Naive thymus-derived CD4-positive, alpha-beta T cell (primary cell): ENCODE measurements around the gene DAPP1. TPM values are rescaled to one million over a fixed set of nuclear protein-coding genes. Genes with fewer than 3 reads are reported as not detected.

ENCODE experiments used
- ATAC-seq: fragments of 150-1000 bp; cut with Tn5 transposase; 2 replicates; pipeline ENCODE4 v1.10.0; 2021; ENCODE audit warnings: mild to moderate bottlenecking, moderate library complexity
- CTCF ChIA-PET: fragments of 350-600 bp; sonication (Branson Sonifier 250); formaldehyde crosslinking; loops from one replicate; lab custom pipeline; 2021; ENCODE audit warnings: antibody characterized with exemption; lab: Charles Lee
- POLR2A ChIA-PET: fragments of 350-600 bp; sonication (Branson Sonifier 250); formaldehyde crosslinking; loops from one replicate; lab custom pipeline; 2021; ENCODE audit warnings: antibody characterized with exemption, inconsistent platforms; lab: Charles Lee
- DNase-seq, 9 donors: peaks; one replicate each; pipeline versions ENCODE4 v3.0.0 to v3.0.0-alpha.2; 2020 to 2022; ENCODE audit warnings: mixed read lengths in 1 of 9
- H3K27ac ChIP-seq: one replicate; pipeline ENCODE4 v1.7.0; 2013; ENCODE audit warnings: mild to moderate bottlenecking, low read depth, low read length, moderate library complexity
- H3K27me3 ChIP-seq, 2 donors: one replicate each; pipeline ENCODE4 v1.7.0; 2013; ENCODE audit warnings: low read length in 2 of 2, mild to moderate bottlenecking in 2 of 2, moderate library complexity in 2 of 2; ENCODE audit not compliant: control insufficient read depth in 2 of 2, insufficient read depth in 2 of 2
- H3K36me3 ChIP-seq, 3 experiments: 1 replicate in 2 of 3; 2 replicates in 1 of 3; pipeline ENCODE4 v1.7.0; 2013; ENCODE audit warnings: low read length in 3 of 3, mild to moderate bottlenecking in 3 of 3, moderate library complexity in 1 of 3; ENCODE audit not compliant: insufficient read depth in 3 of 3, control insufficient read depth in 2 of 3
- H3K4me1 ChIP-seq, 2 donors: one replicate each; pipeline ENCODE4 v1.7.0; 2013; ENCODE audit warnings: low read length in 2 of 2, mild to moderate bottlenecking in 2 of 2, moderate library complexity in 1 of 2; ENCODE audit not compliant: control insufficient read depth in 2 of 2, insufficient read depth in 2 of 2
- H3K4me3 ChIP-seq: 2 replicates; pipeline ENCODE4 v1.7.0; 2013; ENCODE audit warnings: mild to moderate bottlenecking, low read length
- H3K9me3 ChIP-seq, 3 experiments: 1 replicate in 2 of 3; 2 replicates in 1 of 3; pipeline ENCODE4 v1.7.0; 2013; ENCODE audit warnings: low read length in 3 of 3; ENCODE audit not compliant: control insufficient read depth in 2 of 3
- H3K27ac Mint-ChIP-seq, 9 donors: one replicate each; pipeline ENCODE4 v1.8.0; 2020 to 2022; ENCODE audit warnings: mixed read lengths in 9 of 9, mild to moderate bottlenecking in 8 of 9, moderate library complexity in 5 of 9, inconsistent platforms in 2 of 9
- H3K27me3 Mint-ChIP-seq, 5 donors: one replicate each; pipeline ENCODE4 v1.8.0; 2021 to 2022; ENCODE audit warnings: mixed read lengths in 5 of 5, mild to moderate bottlenecking in 1 of 5
- H3K36me3 Mint-ChIP-seq, 5 donors: one replicate each; pipeline ENCODE4 v1.8.0; 2020 to 2022; ENCODE audit warnings: mixed read lengths in 5 of 5, mild to moderate bottlenecking in 3 of 5, inconsistent platforms in 1 of 5
- H3K4me1 Mint-ChIP-seq, 7 donors: one replicate each; pipeline ENCODE4 v1.8.0; 2020 to 2022; ENCODE audit warnings: mixed read lengths in 7 of 7, mild to moderate bottlenecking in 3 of 7, inconsistent platforms in 1 of 7
- H3K4me3 Mint-ChIP-seq, 10 donors: one replicate each; pipeline ENCODE4 v1.8.0; 2020 to 2022; ENCODE audit warnings: mild to moderate bottlenecking in 10 of 10, mixed read lengths in 10 of 10, moderate library complexity in 6 of 10, inconsistent platforms in 2 of 10
- H3K9me3 Mint-ChIP-seq, 11 donors: one replicate each; pipeline ENCODE4 v1.8.0; 2020 to 2022; ENCODE audit warnings: mixed read lengths in 11 of 11, mild to moderate bottlenecking in 4 of 11, inconsistent platforms in 1 of 11, moderate library complexity in 1 of 11
- intact Hi-C, 2 donors: fragments of 100-400 bp; cut with micrococcal nuclease; formaldehyde crosslinking; loops; one replicate each; pipeline ENCODE4 v1.15.1; 2023
- polyA plus RNA-seq, 2 donors: library from polyadenylated mRNA; unstranded; fragments of 300-500 nt; fragmentation: Illumina TruSeq; gene quantifications; one replicate each; pipeline ENCODE4 v1.2.3, GENCODE V29; 2021
- total RNA-seq, 6 experiments: library from RNA in 5 of 6; stranded (reverse) in 5 of 6; gene quantifications; 1 replicate in 5 of 6; 2 replicates in 1 of 6; pipeline ENCODE4 v1.2.3 and lab custom pipeline; 2021 to 2026

DAPP1 gene
- total and polyA plus RNA-seq, 7 experiments from 2014 or later, result 10.9 to 49.6 (median 20.7) TPM

GRCh38 chr4:99809326-99809725, 7.3 kb upstream of the DAPP1 start:
- H3K27me3 ChIP-seq, result no peaks in the 10 kb centered on the region
- intact Hi-C loops, result loop anchor here (5.0 to 10.0 kb wide), 3 partner anchors 347 to 405 kb away; no protein-coding TSS in a partner anchor
- Mint-ChIP-seq H3K9me3 (peaks cover 0 to 1% (median 0%) of the 10 kb centered on the region in 11 donors), H3K36me3 (no peaks in the 10 kb centered on the region), H3K4me1 (peaks cover 4 to 10% (median 6%) of the 10 kb centered on the region in 7 donors), H3K27me3 (peaks cover 0 to 9% (median 4%) of the 10 kb centered on the region in 5 donors), H3K27ac (no peak overlapping the region), H3K4me3 (no peak overlapping the region)
- no peak overlapping the region for H3K27ac ChIP-seq
- H3K36me3 ChIP-seq, result no peaks in the 10 kb centered on the region
- no peaks in the 10 kb centered on the region for H3K4me1 ChIP-seq
- no peaks in the 10 kb centered on the region for H3K9me3 ChIP-seq
- DNase-seq (no peak), ATAC-seq (no peak)
- POLR2A ChIA-PET, result interaction anchor here (1.8 to 2.5 kb wide), 2 partner anchors 137 to 246 kb away, joined by 10 read pairs; partner anchors contain the start of genes DNAJB14 and TRMT10A
- CTCF ChIA-PET, result interaction anchor here (0.5 to 3.0 kb wide), 12 partner anchors 8 to 755 kb away, joined by 3 to 27 read pairs (median 5); partner anchors contain the start of genes DAPP1 and TRMT10A
- no peak overlapping the region for H3K4me3 ChIP-seq

- Mint-ChIP-seq H3K9me3 (peaks cover 0 to 2% (median 0%) of the 10 kb centered on the region in 11 donors), H3K4me1 (peaks cover 10 to 18% (median 14%) of the 10 kb centered on the region in 7 donors), H3K4me3 (no peak overlapping the region), H3K27me3 (peaks cover 0 to 4% (median 4%) of the 10 kb centered on the region in 5 donors), H3K27ac (peak overlapping the region in 1 of 9 donors; percentile 14), H3K36me3 (no peaks in the 10 kb centered on the region)
- ChIA-PET CTCF (interaction anchor here (0.6 to 3.0 kb wide), 6 partner anchors 74 to 1336 kb away, joined by 3 to 28 read pairs (median 6); partner anchors contain the start of genes DNAJB14, LAMTOR3 and TRMT10A), POLR2A (interaction anchor here (1.6 kb wide), 1 partner anchor 138 kb away, joined by 9 read pairs; no protein-coding TSS in a partner anchor)
- H3K36me3 ChIP-seq, result no peaks in the 10 kb centered on the region
- no peak for ATAC-seq
- no peak overlapping the region for H3K27ac ChIP-seq
- no peak for DNase-seq
- H3K4me3 ChIP-seq, result no peak overlapping the region
- intact Hi-C loops, result loop anchor here (10.0 kb wide), 2 partner anchors 284 to 1146 kb away; no protein-coding TSS in a partner anchor
- H3K9me3 ChIP-seq, result no peaks in the 10 kb centered on the region
- H3K27me3 ChIP-seq, result no peaks in the 10 kb centered on the region
- peaks cover 2 to 4% of the 10 kb centered on the region in 2 donors for H3K4me1 ChIP-seq
These were observed 6.1 kb upstream of the DAPP1 start for GRCh38 chr4:99810536-99810935.

GRCh38 chr4:99811117-99811516, 5.5 kb upstream of the DAPP1 start:
- H3K27ac Mint-ChIP-seq, result no peak overlapping the region
- ATAC-seq, result no peak
- H3K9me3 Mint-ChIP-seq, result peaks cover 0 to 2% (median 0%) of the 10 kb centered on the region in 11 donors

GRCh38 chr4:99811850-99812249, 4.8 kb upstream of the DAPP1 start:
- ChIA-PET POLR2A (interaction anchor here (0.9 to 1.6 kb wide), 5 partner anchors 82 to 249 kb away, joined by 3 to 9 read pairs (median 4); partner anchors contain the start of genes DNAJB14 and LAMTOR3), CTCF (interaction anchor here (0.7 to 2.9 kb wide), 10 partner anchors 9 to 248 kb away, joined by 3 to 28 read pairs (median 4); partner anchors contain the start of genes DNAJB14, LAMTOR3 and TRMT10A)
- H3K27ac Mint-ChIP-seq, result peak overlapping the region in 3 of 9 donors; percentile 8 to 59 (median 23)
- Histone ChIP-seq H3K9me3 (no peaks in the 10 kb centered on the region), H3K27me3 (no peaks in the 10 kb centered on the region), H3K4me3 (no peak overlapping the region), H3K27ac (no peak overlapping the region), H3K36me3 (no peaks in the 10 kb centered on the region), H3K4me1 (peaks cover 9 to 13% of the 10 kb centered on the region in 2 donors)
- no peak overlapping the region for H3K4me3 Mint-ChIP-seq
- H3K36me3 Mint-ChIP-seq, result peaks cover 0 to 2% (median 0%) of the 10 kb centered on the region in 5 donors
- intact Hi-C loops, result loop anchor here (1.0 to 10.0 kb wide), 4 partner anchors 73 to 1147 kb away; no protein-coding TSS in a partner anchor
- peaks cover 0 to 2% (median 0%) of the 10 kb centered on the region in 11 donors for H3K9me3 Mint-ChIP-seq
- DNase-seq, result peak in 7 of 9 donors; percentile 18 to 61 (median 53)
- peaks cover 0 to 4% (median 3%) of the 10 kb centered on the region in 5 donors for H3K27me3 Mint-ChIP-seq
- ATAC-seq, result peak; percentile 30
- H3K4me1 Mint-ChIP-seq, result peaks cover 18 to 30% (median 26%) of the 10 kb centered on the region in 7 donors

More at GRCh38 chr4:99811117-99811516, 5.5 kb upstream of the DAPP1 start:
- Histone ChIP-seq H3K4me1 (peaks cover 7 to 10% of the 10 kb centered on the region in 2 donors), H3K4me3 (no peak overlapping the region), H3K36me3 (no peaks in the 10 kb centered on the region), H3K27ac (no peak overlapping the region), H3K27me3 (no peaks in the 10 kb centered on the region), H3K9me3 (no peaks in the 10 kb centered on the region)
- ChIA-PET POLR2A (interaction anchor here (0.9 to 1.6 kb wide), 4 partner anchors 83 to 248 kb away, joined by 4 to 9 read pairs (median 4); partner anchors contain the start of genes DNAJB14 and LAMTOR3), CTCF (interaction anchor here (0.6 to 2.9 kb wide), 10 partner anchors 8 to 248 kb away, joined by 3 to 28 read pairs (median 4); partner anchors contain the start of genes DNAJB14, LAMTOR3 and TRMT10A)
- peaks cover 15 to 24% (median 19%) of the 10 kb centered on the region in 7 donors for H3K4me1 Mint-ChIP-seq
- H3K4me3 Mint-ChIP-seq, result peak overlapping the region in 1 of 10 donors; percentile 38
- DNase-seq, result no peak
- H3K27me3 Mint-ChIP-seq, result peaks cover 0 to 4% (median 3%) of the 10 kb centered on the region in 5 donors
- intact Hi-C loops, result loop anchor here (1.0 to 10.0 kb wide), 4 partner anchors 74 to 1146 kb away; no protein-coding TSS in a partner anchor
- no peaks in the 10 kb centered on the region for H3K36me3 Mint-ChIP-seq

- Mint-ChIP-seq H3K27ac (peak overlapping the region; percentile 87 to 98 (median 96)), H3K36me3 (peaks cover 0 to 15% (median 0%) of the 10 kb centered on the region in 5 donors), H3K4me1 (peaks cover 36 to 63% (median 55%) of the 10 kb centered on the region in 7 donors), H3K4me3 (peak overlapping the region; percentile 57 to 95 (median 74)), H3K9me3 (peaks cover 0 to 2% (median 0%) of the 10 kb centered on the region in 11 donors), H3K27me3 (peaks cover 0 to 1% (median 0%) of the 10 kb centered on the region in 5 donors)
- peaks cover 16 to 32% of the 10 kb centered on the region in 2 donors for H3K4me1 ChIP-seq
- DNase-seq (no peak), ATAC-seq (no peak)
- H3K27me3 ChIP-seq, result no peaks in the 10 kb centered on the region
- no peaks in the 10 kb centered on the region for H3K36me3 ChIP-seq
- intact Hi-C loops, result loop anchor here (1.0 to 10.0 kb wide), 17 partner anchors 13 to 1673 kb away; partner anchors contain the start of genes LAMTOR3 (in 2 of the 2), RAP1GDS1 (in 2 of the 2), EIF4E (in 1 of the 2) and H2AZ1 (in 1 of the 2)
- POLR2A ChIA-PET, result interaction anchor here (0.6 to 3.8 kb wide), 7 partner anchors 30 to 253 kb away, joined by 3 to 32 read pairs (median 9); partner anchors contain the start of genes DNAJB14, H2AZ1, LAMTOR3 and TRMT10A
- H3K27ac ChIP-seq, result peak overlapping the region; percentile 77
- no peak overlapping the region for H3K4me3 ChIP-seq
- CTCF ChIA-PET, result no interaction called here
- no peaks in the 10 kb centered on the region for H3K9me3 ChIP-seq
These were observed 1.0 kb upstream of the DAPP1 start for GRCh38 chr4:99815597-99816011.
